K562 (cell line): Measurements from ENCODE around the gene CLASP2. TPM values are rescaled to one million over a fixed set of nuclear protein-coding genes. Genes with fewer than 3 reads are reported as not detected.

Experiments
- ATAC-seq: fragments of 200-7000 bp; cut with Tn5 transposase; 3 replicates; pipeline ENCODE4 v1.9.1; 2020; ENCODE audit warnings: moderate library complexity
- BruUV-seq: library from RNA; stranded (reverse); fragments of 400-500 nt; replicated peaks from 2 replicates; lab custom pipeline; 2021; lab: Mats Ljungman, UMichigan
- CTCF ChIA-PET: fragments of 300-600 bp; formaldehyde crosslinking; extraction: SDS; loops from one replicate; lab custom pipeline; 2021; ENCODE audit warnings: low intra/inter-chr PET ratio; lab: Yijun Ruan, JAX
- POLR2A ChIA-PET: fragments of 300-600, 350-650 bp; sonication (Branson Sonifier 250); formaldehyde crosslinking; extraction: SDS; loops from one replicate; lab custom pipeline; 2021; ENCODE audit warnings: antibody characterized with exemption, inconsistent platforms; lab: Yijun Ruan, JAX
- DNase-seq, 4 experiments: peaks; one replicate each; pipeline versions ENCODE4 v3.0.0 to v3.0.0-alpha.2; 2011 to 2018; ENCODE audit warnings: low spot score in 3 of 4, mixed read lengths in 3 of 4; ENCODE audit errors: extremely low read depth in 1 of 4
- FAIRE-seq: peaks from 2 replicates; lab custom pipeline; 2011; peaks lifted over from hg19 to GRCh38; lab: Jason Lieb, UNC
- H2AFZ ChIP-seq: 2 replicates; pipeline ENCODE4 v1.6.0; 2011; ENCODE audit warnings: low read depth, low read length, control low read depth, inconsistent platforms
- H3K27ac ChIP-seq: fragments of 200-600 bp; 3 replicates; pipeline ENCODE4 v1.8.0; 2011; ENCODE audit warnings: low read depth, mild to moderate bottlenecking, control low read depth, inconsistent platforms, low read length, moderate library complexity, mixed read lengths; ENCODE audit errors: extremely low read depth
- H3K27me3 ChIP-seq, 2 experiments: fragments of 300-600 bp in 1 of 2; 2 replicates in 1 of 2; 3 replicates in 1 of 2; pipeline versions ENCODE4 v1.6.0 to v1.8.0; 2011; ENCODE audit warnings: inconsistent platforms in 2 of 2, low read length in 2 of 2, mild to moderate bottlenecking in 1 of 2, mixed read lengths in 1 of 2, moderate library complexity in 1 of 2; ENCODE audit not compliant: control insufficient read depth in 2 of 2, insufficient read depth in 2 of 2
- H3K36me3 ChIP-seq: fragments of 300-600 bp; 3 replicates; pipeline ENCODE4 v1.8.0; 2011; ENCODE audit warnings: mild to moderate bottlenecking, low read length, inconsistent platforms; ENCODE audit not compliant: control insufficient read depth, insufficient read depth
- H3K4me1 ChIP-seq, 2 experiments: fragments of 200-600 bp in 1 of 2; replicated peaks in 1 of 2; 2 replicates in 1 of 2; 3 replicates in 1 of 2; pipeline versions ENCODE4 v1.5.1 to v1.8.0; 2011; ENCODE audit warnings: inconsistent platforms in 2 of 2, low read length in 2 of 2, mild to moderate bottlenecking in 1 of 2, mixed read lengths in 1 of 2, moderate library complexity in 1 of 2; ENCODE audit not compliant: control insufficient read depth in 2 of 2, insufficient read depth in 2 of 2
- H3K4me2 ChIP-seq: 2 replicates; pipeline ENCODE4 v1.6.1; 2011; ENCODE audit warnings: low read length, control low read depth, inconsistent platforms, mixed read lengths; ENCODE audit not compliant: insufficient read depth
- H3K4me3 ChIP-seq: fragments of 200-600 bp; sonication (generic), shearing (Covaris generic); 2 replicates; pipeline ENCODE4 v1.5.1; 2016; ENCODE audit warnings: control low read depth, inconsistent platforms
- H3K79me2 ChIP-seq: fragments of 200-600 bp; 3 replicates; pipeline ENCODE4 v1.8.0; 2011; ENCODE audit warnings: low read length, inconsistent platforms; ENCODE audit not compliant: control insufficient read depth, insufficient read depth
- H3K9ac ChIP-seq, 2 experiments: 2 replicates each; pipeline versions ENCODE4 v1.6.0 to v1.6.1; 2011; ENCODE audit warnings: low read depth in 2 of 2, low read length in 2 of 2, control low read depth in 1 of 2, inconsistent platforms in 1 of 2, mild to moderate bottlenecking in 1 of 2, mixed read lengths in 1 of 2; ENCODE audit not compliant: insufficient read depth in 1 of 2
- H3K9me1 ChIP-seq: one replicate; pipeline ENCODE4 v1.6.0; 2011; ENCODE audit warnings: inconsistent platforms, mild to moderate bottlenecking, low read length, moderate library complexity; ENCODE audit not compliant: control insufficient read depth, insufficient read depth
- H3K9me3 ChIP-seq: replicated peaks from 2 replicates; pipeline ENCODE4 v1.5.1; 2011; ENCODE audit warnings: low read depth, low read length, inconsistent platforms; ENCODE audit not compliant: control insufficient read depth, insufficient read depth
- H4K20me1 ChIP-seq: replicated peaks from 2 replicates; pipeline ENCODE4 v1.6.1; 2011; ENCODE audit warnings: low read length, inconsistent platforms, mixed read lengths; ENCODE audit not compliant: control insufficient read depth, insufficient read depth
- TOE1 ChIP-seq, 2 experiments: fragments of 450-650 bp in 1 of 2; sonication (generic) in 1 of 2; formaldehyde crosslinking in 1 of 2; IDR thresholded peaks; 2 replicates each; pipeline versions ENCODE4 v1.7.1 to v1.8.0; 2016 to 2022; ENCODE audit warnings: borderline replicate concordance in 2 of 2, mild to moderate bottlenecking in 2 of 2, antibody characterized with exemption in 1 of 2, inconsistent platforms in 1 of 2, low read depth in 1 of 2, missing genetic modification reagents in 1 of 2, moderate library complexity in 1 of 2
- WGBS: fragments of 100-300 bp; shearing (Covaris generic); methylation state at CpG from one replicate; pipeline ENCODE4 v1.1.6; 2016; ENCODE audit warnings: low coverage, mixed read lengths; ENCODE audit not compliant: insufficient coverage; ENCODE audit errors: missing lambda C conversion rate; 5-methylcytosine and 5-hydroxymethylcytosine counted together
- in situ Hi-C: fragments of 300-500 bp; cut with MboI; formaldehyde crosslinking; loops from 4 replicates; pipeline ENCODE4 v1.15.0; 2018; ENCODE audit warnings: inconsistent platforms, mixed read lengths
- intact Hi-C: fragments of 100-400 bp; cut with micrococcal nuclease; formaldehyde crosslinking; loops from 2 replicates; pipeline ENCODE4 v1.14.2; 2022
- polyA plus RNA-seq, 8 experiments: library from polyadenylated mRNA; depleted of rRNA in 4 of 8; stranded (reverse) in 5 of 8; unstranded in 3 of 8; fragments of >200 nt; fragmentation: Nextera tagmentation in 2 of 8; fragmentation: Illumina TruSeq in 1 of 8; extraction: Ambion mirVana in 2 of 8; extraction: Trizol in 1 of 8; gene quantifications; 2 replicates each; pipeline versions ENCODE4 v1.2.1 to v1.2.3, GENCODE V29; 2011 to 2014; ENCODE audit warnings: inconsistent platforms in 1 of 8, missing spikeins in 1 of 8
- total RNA-seq, 7 experiments: library from RNA; depleted of rRNA in 6 of 7; stranded (reverse); fragments of >200 nt in 6 of 7; fragmentation: Illumina TruSeq in 2 of 7; extraction: Trizol in 2 of 7; gene quantifications; 2 replicates each; pipeline versions ENCODE4 v1.2.1 to v1.2.3, GENCODE V29; 2011 to 2021; ENCODE audit warnings: low replicate concordance in 1 of 7
- TF ChIP-seq, protein P1 (sequence below), 2 experiments: fragments of 150-350 bp in 1 of 2; IDR thresholded peaks; 2 replicates each; pipeline ENCODE4 v1.6.1; 2012 to 2016; ENCODE audit warnings: low read depth in 2 of 2, low read length in 2 of 2, mild to moderate bottlenecking in 1 of 2, moderate library complexity in 1 of 2

Gene CLASP2
- total and polyA plus RNA-seq, 9 of the 15 experiments (the other 6 are each of a cell fraction or from before 2014, with no cell fraction given), result 13.5 to 107 (median 71.8) TPM

DNA sequence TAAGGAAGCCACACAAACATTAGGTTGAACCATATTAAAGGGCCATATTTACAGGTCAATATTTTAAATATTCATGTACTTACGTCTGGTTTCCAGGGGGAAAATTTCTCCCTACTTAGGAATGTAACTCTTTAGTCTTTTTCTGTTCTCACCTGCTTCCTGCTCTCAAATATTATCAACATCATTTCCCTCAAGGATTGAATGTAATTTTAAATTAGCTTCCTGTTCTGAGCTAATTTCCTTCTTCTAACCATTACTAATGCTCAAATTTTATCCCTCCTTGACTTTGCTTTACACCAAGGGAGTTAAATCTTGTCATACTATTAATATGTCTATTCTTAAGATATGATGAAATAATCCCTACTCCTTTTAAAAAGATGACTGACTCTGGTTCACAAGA is 174.5 kb downstream of the CLASP2 start:
- in situ Hi-C loops (no loop called here), intact Hi-C loops (no loop called here)
- Histone ChIP-seq H2AFZ (no peak overlapping the region), H3K9me1 (no peaks in the 10 kb centered on the region), H3K4me2 (no peak overlapping the region), H3K4me3 (no peak overlapping the region), H3K27ac (no peak overlapping the region), H3K27me3 (no peaks in the 10 kb centered on the region), H3K36me3 (peaks cover 46% of the 10 kb centered on the region; the same call in 2 of the 3 replicates), H3K4me1 (no peaks in the 10 kb centered on the region), H3K79me2 (no peaks in the 10 kb centered on the region), H4K20me1 (no peaks in the 10 kb centered on the region), H3K9me3 (no peaks in the 10 kb centered on the region), H3K9ac (no peak overlapping the region)
- TF ChIP-seq TOE1 (IDR thresholded peaks at IDR 0.05; ENCODE audit: borderline replicate concordance) (no peak), TOE1 (CRISPR knock-in tag; IDR thresholded peaks at IDR 0.05; ENCODE audit: borderline replicate concordance, low read depth) (no peak)
- 94% methylated on average over 1 of the region's 1 CpG for WGBS
- ATAC-seq (no peak), FAIRE-seq (no peak), DNase-seq (no peak)
- CTCF ChIA-PET, result no interaction called here
- no TSS peak for BruUV-seq
- POLR2A ChIA-PET, result interaction anchor here (0.7 kb wide), 2 partner anchors 14 to 35 kb away, joined by 3 read pairs; no protein-coding TSS in a partner anchor

DNA sequence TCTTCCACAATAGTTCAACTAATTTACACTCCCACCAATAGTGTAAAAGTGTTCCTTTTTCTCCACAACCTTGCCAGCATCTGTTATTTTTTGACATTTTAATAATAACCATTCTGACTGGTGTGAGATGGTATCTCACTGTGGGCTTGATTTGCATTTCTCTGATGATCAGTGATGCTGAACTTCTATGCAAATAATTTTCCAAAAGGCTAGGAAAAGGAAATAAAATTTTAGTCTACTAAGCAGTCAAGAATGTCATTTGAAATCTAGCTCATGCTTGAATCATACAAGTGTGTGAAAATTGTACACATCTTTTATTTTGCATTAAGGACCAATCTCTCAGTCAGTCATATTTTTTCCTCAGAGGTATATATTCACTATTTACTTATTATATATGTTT is 176.1 kb downstream of the CLASP2 start:
- Histone ChIP-seq H3K9me3 (no peaks in the 10 kb centered on the region), H3K79me2 (no peaks in the 10 kb centered on the region), H3K36me3 (peaks cover 57% of the 10 kb centered on the region), H3K4me1 (no peaks in the 10 kb centered on the region), H3K9me1 (no peaks in the 10 kb centered on the region), H2AFZ (no peak overlapping the region), H3K9ac (no peak overlapping the region), H4K20me1 (no peaks in the 10 kb centered on the region), H3K4me3 (no peak overlapping the region), H3K27me3 (no peaks in the 10 kb centered on the region), H3K4me2 (no peak overlapping the region), H3K27ac (no peak overlapping the region)
- TF ChIP-seq, protein P1, sequence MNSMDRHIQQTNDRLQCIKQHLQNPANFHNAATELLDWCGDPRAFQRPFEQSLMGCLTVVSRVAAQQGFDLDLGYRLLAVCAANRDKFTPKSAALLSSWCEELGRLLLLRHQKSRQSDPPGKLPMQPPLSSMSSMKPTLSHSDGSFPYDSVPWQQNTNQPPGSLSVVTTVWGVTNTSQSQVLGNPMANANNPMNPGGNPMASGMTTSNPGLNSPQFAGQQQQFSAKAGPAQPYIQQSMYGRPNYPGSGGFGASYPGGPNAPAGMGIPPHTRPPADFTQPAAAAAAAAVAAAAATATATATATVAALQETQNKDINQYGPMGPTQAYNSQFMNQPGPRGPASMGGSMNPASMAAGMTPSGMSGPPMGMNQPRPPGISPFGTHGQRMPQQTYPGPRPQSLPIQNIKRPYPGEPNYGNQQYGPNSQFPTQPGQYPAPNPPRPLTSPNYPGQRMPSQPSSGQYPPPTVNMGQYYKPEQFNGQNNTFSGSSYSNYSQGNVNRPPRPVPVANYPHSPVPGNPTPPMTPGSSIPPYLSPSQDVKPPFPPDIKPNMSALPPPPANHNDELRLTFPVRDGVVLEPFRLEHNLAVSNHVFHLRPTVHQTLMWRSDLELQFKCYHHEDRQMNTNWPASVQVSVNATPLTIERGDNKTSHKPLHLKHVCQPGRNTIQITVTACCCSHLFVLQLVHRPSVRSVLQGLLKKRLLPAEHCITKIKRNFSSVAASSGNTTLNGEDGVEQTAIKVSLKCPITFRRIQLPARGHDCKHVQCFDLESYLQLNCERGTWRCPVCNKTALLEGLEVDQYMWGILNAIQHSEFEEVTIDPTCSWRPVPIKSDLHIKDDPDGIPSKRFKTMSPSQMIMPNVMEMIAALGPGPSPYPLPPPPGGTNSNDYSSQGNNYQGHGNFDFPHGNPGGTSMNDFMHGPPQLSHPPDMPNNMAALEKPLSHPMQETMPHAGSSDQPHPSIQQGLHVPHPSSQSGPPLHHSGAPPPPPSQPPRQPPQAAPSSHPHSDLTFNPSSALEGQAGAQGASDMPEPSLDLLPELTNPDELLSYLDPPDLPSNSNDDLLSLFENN (IDR thresholded peaks at IDR 0.05; ENCODE audit: low read depth in 2 of 2, low read length in 2 of 2), result no peak
- ATAC-seq (no peak), FAIRE-seq (no peak), DNase-seq (no peak)
- POLR2A ChIA-PET, result interaction anchor here (1.1 kb wide), 2 partner anchors 14 to 27 kb away, joined by 3 read pairs; no protein-coding TSS in a partner anchor
- CTCF ChIA-PET, result no interaction called here
- in situ Hi-C loops (no loop called here), intact Hi-C loops (no loop called here)
- BruUV-seq, result no TSS peak
